GM21528 (cell line): ENCODE data around the gene NFATC2.

ENCODE experiments used
- ATAC-seq: cut with Tn5 transposase; IDR thresholded peaks from one replicate; pipeline ENCODE4 v1.9.1; 2021; ENCODE audit warnings: mild to moderate bottlenecking, moderate library complexity; ENCODE audit not compliant: unreplicated experiment, low FRiP score

Gene NFATC2

DNA sequence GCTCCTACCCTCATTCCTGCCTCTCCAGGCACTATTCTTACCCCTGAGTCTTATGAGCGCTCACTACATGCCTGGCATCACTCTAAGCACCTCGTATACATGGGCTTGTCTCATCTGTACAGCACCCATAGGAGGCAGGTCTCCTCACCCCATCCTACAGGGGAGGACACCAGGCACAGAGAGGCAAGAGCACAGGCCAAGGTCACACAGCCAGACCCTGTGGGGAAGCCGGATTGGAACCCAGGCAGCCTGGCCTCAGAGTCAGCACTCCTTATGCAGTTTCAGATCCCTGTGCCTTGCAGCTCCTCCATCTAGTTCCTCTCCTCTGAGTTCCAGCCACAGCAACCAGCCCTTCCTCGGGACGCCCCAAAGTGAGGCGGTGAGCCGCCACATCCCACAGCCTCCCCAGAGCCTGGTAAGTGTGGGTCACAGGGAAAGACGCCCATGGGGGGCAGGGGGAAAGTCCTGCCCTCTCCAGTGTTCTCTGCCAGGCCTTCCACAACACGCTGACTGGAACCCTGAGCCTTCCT lies 103.3 kb downstream of the NFATC2 start:
- no peak for ATAC-seq

DNA sequence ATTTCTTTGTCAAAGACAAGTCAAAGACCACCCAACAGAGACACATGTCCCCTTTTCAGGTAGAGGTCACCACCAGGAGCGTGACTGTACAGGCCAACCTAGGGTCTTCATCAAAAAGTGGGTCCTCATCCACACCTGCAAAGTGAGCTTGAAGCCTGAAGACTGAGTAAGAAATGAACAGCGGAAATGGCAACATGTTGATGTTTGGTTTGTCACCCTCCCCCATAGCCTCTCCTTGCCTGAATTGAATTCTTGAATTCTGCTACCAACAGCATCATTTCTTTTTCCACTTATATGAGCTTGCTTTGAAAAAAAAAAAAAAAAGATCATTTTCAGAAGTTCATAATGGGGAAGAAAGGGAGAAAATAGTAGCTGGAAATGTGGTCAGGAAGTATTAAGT lies 104.4 kb downstream of the NFATC2 start:
- ATAC-seq, result no peak

DNA sequence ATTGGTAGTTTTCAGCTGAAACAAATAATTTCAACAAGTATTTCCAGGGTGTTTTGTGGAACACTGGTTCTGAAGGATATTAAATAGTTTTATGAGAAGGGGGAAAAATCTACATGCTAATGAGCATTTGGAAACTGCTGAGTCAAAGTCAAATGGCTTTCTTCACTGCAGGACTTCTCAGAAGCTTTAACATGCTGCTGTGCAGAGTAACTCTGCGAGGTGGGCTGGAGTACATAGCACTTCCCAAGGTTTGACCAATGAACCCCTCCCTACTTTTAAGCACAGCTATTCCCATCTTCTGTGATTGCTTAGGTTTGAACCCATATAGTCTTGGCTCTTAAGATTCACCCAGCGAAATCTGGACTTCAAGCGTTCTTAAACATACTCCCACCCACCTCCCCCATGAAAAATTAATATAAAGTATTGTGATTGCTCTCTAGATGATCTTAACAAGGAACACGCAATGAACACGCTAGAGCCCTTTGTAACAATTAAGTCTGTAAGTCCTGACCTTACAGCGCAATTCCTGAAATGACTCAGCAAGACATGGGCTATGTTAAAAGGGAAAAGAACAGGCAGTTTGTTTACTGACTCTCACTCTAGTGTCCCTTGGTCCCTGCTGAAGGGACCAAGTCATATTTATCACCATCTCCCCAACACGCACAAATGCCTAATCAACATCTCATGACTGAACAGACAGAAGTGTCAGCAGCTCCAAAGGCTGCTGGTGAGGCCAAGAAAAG lies 105.2 kb downstream of the NFATC2 start:
- no peak for ATAC-seq

DNA sequence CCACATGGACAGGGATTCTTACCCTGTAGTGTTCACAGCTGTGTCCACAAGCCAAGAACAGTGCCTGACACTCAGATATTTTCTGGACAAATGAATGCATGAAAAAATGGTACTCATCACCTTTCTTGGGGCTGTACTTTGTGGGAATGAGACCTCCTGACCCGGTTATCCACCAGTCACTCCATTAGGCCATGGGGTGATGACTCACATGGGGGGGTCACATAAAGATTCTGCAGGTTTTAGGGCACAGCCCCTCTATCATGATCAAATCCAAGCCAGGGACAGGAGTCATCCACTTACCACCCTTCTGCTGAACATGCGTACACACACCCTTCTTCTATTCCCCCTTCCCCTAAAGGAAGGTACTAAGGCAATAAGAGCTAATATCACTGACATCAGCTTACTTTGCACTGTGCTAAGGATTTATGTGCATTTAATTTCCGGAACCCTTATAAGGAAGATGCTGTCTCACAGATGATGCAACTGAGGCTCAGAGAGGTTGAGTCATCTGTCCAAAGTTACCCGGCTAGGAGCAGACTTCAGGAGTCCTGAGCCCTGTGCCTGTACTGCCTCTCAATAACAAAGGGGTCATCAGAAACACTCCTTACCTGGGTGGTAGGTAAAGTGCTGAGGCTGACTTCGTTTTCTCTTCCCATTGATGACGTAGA lies 107.8 kb downstream of the NFATC2 start:
- no peak for ATAC-seq

DNA sequence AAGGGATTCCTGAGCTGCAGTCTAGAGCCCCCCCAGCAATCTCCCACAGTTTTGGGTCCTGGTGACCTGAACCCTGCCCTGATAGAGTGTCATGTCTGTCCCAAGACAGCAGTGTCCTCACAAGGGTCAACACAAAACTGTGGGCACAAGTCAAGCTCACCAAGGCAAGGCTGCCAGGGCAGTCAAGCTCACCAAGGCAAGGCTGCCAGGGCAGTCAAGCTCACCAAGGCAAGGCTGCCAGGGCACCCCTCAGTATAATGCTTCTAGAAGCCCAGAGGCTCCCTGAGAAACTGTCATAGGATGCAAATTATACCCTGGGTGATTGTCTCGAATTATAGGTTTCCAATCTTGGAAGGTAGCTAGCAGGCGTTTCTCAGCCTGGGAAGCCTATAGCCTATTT lies 108.5 kb downstream of the NFATC2 start:
- ATAC-seq, result no peak

DNA sequence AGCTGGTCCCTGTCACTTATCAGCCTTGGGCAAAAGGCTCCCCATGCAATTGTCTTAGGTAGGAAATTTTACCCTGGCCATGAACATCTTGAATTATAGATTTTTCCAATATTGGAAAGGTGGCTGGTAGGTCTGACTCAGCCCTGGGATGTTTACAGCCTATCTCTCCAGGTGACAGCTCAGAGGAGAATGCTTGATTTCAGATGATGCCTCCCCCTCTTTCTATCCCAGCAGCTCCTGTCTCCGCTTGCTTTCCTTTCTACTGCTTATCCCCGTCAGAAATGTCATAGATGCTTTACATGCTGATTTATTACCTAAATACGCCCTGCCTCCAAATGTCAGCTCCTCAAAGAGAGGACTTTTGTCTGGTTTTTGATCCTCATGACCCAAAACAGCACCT lies 109.6 kb downstream of the NFATC2 start:
- ATAC-seq, result no peak

DNA sequence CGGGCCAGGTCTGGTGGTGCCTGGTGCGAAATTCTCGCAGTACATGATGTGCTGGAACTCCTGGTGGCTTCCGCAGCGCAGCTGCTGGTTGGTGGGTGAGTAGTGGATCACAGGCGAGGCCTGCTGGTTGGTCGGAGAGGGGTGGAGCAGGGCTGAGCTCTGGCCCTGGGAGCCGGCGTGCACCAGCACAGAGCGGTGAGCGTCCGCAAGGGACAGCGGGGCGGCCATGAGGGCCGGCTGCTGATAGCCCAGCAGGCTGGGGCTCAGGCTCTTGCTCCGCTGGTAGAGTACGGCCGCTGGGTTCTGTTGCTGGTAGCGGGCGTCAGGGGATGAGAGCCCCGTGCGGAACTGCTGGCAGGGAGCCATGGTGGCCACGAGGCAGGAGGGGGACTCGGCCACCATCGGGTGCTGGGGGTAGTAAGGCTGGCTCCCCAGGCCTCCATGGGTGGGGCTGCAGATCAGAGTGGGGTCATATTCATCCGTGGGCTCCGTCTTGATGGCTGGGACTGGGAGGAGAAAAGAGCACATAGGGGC lies 110.2 kb downstream of the NFATC2 start:
- ATAC-seq, result no peak

DNA sequence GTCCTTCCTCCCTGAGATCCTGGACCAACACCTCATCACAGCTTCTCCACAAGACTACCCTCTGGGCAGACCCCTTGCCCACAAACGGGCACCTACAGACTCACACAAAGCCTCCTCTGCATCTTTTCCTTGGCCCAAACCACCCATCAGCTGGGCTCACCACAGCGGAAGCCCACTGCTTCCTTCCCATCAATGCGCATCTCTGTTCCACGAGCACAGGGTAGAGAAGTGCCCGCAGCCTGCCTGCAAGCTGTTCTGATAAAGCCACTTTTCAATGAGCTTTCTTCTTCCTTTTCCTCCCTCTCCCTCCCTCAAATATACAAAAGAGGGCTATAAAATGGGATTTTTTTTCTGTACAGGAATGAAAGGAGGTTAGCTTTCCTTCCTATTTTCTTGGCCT lies 111.2 kb downstream of the NFATC2 start:
- ATAC-seq, result no peak

DNA sequence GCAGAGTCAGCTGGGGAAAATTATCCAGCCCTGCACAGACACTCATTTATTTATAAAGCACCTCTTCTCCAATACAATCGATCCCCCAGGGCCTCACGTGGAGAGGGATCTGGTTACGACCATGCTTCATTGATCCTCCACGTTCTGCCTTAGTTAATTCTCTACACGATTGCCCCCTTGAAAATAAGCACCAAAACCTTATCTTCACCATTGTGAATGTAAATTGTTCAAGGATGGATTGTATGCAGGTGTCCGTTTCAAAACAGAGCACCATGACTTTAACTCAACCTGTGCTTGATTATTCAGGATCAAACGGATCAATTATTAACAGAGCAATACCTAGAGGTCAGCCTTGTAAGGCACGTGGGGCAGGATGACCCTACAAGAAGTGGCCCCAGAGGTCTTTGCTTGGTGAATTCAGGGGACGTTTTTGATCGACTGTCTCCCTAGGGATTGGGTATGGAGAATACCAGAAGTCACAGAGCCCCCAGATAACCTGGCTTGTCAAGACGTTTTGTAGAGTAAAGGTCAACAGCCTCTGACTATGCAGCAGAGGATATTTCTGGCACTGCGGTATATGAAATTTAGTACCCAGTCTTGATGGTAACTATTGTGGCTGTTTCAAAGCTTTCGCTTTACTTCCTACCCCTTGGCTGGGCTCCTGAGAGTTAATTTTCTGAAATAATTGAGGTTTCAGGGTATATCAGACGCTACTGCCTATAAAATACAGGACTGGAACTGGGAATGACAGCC lies 112.1 kb downstream of the NFATC2 start:
- no peak for ATAC-seq

DNA sequence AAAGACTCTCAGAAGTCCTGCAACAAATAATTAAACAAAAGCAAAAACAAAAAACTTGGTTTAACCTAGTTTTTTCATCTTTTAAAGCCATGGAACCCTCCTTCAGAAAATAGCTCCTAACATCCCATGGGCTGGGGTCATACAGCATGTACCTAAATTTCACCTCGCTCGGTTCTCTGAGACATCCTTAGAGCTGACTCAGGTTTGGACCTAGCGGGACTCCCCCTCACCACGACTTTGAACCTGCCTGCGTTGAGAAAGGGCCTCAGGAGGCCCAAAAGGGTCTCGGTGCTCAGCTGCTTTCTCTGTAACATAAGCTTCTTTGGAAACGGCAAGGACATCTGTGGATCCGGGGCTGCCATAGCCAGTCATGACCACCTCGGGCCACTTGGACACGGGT lies 112.8 kb downstream of the NFATC2 start:
- ATAC-seq, result no peak

DNA sequence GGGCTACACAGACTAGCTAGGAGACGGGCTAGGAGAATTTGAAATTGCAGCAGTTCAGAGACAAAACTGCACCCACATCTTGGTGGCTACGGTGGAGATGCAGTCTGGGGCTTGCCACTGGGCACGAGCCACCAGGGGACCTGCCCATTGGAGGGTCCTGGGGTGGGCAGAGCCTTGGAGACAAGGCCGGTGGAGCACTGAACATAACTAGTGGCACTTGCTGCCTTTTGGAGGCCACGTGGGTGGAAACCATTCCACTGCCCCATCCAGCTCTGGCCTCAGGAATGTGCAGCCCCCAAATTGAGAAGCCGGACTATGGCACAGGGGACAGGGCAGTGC lies 113.4 kb downstream of the NFATC2 start:
- ATAC-seq, result no peak

DNA sequence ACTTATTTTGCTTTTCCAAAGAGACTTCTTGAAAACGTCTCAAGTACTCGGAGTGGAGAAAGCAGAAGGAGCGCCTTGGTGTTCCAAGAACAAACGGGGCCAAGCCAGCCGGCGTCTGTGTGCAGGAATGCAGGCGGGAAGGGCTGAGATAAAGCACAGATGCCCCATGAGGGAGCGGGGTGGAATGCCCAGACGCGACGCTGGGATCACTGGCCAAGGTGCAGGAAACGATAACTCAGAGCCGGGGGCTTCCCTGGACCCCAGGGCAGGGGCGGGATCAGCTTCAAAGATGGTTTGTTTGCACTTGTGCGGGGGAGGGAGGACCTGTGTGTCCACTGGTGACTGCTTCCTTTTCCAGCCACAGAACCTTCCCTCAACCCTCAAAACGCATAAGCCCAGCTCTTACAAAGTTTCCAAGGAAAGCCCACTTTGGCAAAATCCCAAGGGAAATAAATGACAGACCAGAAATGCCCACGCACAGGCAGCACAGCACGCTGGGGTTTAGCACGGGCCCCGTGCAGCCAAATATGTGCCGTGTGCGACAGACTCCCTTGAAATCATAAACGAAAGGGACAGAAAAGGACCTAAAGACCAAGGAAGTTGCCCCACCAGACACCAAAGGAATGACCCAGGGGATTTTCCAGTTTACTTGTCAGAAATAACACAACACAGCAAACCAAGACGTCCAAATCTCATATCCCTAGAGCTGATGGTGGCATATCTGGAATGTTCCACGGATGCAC lies 113.9 kb downstream of the NFATC2 start:
- no peak for ATAC-seq

DNA sequence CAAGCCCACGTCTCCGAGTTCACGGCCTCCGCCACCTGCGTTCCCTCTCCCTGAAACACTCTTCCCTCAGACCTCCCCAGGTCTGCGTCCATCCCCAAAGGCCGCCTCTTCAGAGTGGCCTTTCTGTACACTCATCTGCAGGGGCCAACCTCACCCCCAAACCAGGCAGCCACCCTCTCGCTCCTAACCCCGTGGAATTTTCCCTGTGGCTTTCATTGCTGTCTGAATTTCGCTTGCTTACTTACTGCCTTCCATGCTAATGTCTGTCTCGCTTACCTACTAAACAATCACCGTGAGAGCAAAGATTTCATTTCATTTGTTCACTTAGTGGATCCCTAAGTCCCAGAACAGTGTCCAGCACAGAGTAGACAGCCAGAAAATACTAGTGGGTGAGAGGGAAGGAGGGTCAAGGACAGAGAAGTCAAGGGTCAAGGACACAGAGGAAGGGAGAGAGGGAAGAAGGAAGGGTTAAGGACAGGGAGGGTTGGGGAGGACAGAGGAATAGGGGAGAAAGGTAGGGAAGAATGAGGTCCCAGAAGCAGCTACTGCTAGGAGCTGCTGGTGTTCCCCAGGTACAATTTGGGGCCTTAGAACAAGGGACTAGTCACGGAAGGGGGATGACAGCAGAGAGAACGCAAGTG lies 114.7 kb downstream of the NFATC2 start:
- no peak for ATAC-seq

DNA sequence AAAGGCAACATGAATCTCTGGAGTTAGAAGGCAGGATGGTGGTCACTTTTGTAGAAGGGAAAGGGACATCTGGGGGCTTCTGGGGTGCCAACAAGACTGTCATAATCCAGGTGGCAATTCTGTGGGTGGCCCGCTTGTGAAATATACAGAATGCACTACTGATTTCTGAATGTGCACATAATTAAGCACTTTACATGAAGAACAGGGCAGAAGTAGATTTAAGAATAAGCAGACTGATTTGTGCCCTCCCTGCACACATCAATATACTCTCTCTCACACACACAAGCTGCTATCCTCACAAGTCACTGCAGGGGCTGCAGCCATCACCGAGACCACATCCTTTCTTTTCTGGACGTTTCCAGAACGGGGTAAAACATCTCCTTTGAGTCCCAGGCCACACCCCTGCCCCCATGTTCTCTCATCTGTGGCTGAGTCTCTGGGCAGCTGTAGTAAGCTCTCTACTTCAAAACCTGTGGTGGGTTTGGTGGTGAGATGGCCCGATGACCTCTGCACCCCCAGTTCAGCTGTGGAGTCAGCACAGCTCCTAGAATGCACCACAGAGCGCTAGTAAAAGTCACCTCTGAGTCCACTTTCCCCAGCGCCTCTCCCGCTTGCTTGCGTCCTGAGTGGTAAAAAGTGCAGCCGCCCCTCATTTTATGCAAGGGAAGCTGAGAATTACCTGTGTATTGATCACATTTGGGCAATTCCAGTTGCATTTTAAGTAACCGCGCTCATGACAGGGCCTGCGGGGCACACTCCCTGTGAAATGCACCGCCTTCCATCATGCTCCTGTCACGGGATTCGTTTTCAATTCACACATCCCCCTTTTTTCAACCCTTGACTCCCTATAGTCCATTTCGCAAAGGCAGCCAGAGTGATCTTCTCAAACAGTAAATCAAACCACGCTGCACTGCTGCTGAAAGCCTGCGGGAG lies 115.5 kb downstream of the NFATC2 start:
- no peak for ATAC-seq

DNA sequence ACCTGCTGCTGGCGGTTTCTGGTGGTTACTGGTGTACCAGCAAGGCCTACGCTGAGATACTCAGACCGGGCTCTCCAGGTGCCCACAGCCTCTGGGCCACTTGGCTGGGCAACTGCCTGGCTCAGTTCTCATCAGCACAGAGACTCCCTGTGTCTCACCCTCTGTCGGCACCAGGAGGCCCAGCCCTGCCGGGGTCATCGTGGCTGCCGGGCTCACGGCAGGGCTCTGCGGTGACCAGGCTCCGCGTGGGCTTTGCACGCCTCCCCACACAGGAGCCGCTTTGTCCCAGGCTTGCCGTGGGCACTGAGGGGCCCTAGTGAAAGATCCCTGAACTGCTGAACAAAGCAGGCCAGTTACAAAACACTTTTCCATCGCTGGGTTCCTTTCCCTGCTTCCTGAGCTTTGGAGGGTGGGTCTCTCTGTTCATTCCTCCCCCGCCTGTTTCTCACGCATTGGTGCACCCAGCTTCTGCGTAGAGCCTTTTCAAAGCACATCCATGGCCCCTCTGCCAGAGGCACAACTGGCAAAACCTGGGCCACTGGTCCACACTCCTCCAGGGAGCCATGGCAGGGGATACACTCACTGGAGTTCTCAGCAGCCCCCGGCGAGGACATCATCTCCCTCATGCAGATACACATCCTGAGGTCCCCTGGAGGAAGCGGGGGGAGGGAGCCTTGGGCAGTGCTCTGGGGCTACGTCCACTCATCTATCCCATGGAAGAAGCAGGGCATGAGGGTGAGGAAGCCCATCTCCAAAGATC lies 117.0 kb downstream of the NFATC2 start:
- ATAC-seq, result no peak

DNA sequence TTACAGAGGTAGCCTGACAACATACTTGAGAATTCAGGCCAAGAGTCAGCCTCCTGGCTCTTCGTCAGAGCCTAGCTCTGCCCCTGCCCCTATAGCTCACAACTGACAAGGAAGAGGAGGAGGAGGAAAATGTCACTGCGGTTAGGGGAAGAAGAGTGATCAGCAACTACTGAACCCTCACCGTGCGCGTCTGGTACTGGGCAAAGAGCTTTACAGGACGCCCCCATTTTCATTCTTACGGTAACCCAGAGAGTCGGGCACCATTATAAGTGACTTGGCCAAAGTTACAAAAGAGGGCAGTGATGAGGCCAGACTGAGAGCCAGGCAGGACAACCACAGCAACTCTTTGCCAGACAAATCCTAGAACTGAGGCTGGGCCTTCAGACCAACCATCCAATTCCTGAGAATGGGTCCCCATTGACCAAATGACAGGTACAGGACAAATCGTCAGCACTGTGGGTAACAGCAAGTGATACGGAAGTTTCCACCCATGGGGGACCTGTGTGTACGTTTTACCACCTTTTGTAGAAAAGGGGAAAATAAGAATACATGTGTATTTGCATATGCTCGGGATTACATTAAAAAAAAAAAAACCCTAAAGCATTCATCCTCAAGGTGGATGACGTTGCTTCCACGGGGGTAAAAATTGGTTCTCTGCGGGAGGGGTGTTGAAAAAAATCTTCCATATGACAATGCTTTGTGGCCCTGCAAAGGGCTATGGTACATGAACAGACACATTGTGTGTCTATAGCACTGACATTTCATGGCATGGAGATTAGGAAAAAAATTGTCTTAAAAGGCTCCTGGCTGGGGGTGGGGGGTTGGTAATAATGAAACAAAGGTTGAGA lies 118.0 kb downstream of the NFATC2 start:
- no peak for ATAC-seq

DNA sequence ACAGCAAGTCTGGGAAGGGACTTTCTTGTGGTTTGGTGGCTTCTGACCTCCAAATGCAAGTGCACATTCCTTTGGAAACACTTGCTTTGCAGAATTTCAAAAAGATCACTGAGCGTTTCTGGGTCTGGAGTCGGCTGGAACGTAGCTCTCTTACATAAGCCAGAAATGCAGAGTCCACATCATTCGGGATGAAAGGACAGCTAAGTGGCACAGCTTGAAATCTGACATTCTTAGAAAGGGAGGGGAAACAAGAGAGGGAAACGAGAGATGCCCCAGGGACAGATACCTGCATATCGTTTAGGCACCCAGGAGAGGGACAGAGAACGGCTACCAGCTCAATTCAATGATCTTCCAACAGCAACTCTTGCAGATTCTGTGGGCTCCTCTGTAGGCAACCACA lies 118.7 kb downstream of the NFATC2 start:
- ATAC-seq, result no peak
